Thoracic aorta (tissue), 2 donors: ENCODE measurements around the gene COL25A1. TPM values are rescaled to one million over a fixed set of nuclear protein-coding genes. Genes with fewer than 3 reads are reported as not detected.

Source experiments
- ATAC-seq: fragments of 150-250 bp; one replicate; pipeline ENCODE4 v1.8.0; 2017; ENCODE audit warnings: low read depth; ENCODE audit not compliant: insufficient number of reproducible peaks, low FRiP score
- DNase-seq: peaks from one replicate; pipeline ENCODE4 v3.0.0-alpha.2; 2020; ENCODE audit warnings: low spot score
- H3K27ac ChIP-seq, 2 donors: fragments of 200-600 bp; sonication (generic); 1 replicate in 1 of 2; 2 replicates in 1 of 2; pipeline ENCODE4 v1.5.1; 2016; ENCODE audit warnings: mild to moderate bottlenecking in 2 of 2, moderate library complexity in 2 of 2
- H3K27me3 ChIP-seq: fragments of 200-600 bp; sonication (generic); replicated peaks from 2 replicates; pipeline ENCODE4 v1.6.0; 2016; ENCODE audit warnings: mild to moderate bottlenecking; ENCODE audit not compliant: insufficient read depth
- H3K36me3 ChIP-seq: fragments of 200-600 bp; sonication (generic); one replicate; pipeline ENCODE4 v1.5.1; 2016
- H3K4me1 ChIP-seq, 2 donors: fragments of 200-600 bp; sonication (generic); 1 replicate in 1 of 2; 2 replicates in 1 of 2; pipeline versions ENCODE4 v1.5.1 to v1.6.0; 2016; ENCODE audit warnings: low read depth in 2 of 2, mild to moderate bottlenecking in 1 of 2; ENCODE audit not compliant: control insufficient read depth in 1 of 2
- H3K4me3 ChIP-seq: fragments of 200-600 bp; sonication (generic); 2 replicates; pipeline ENCODE4 v1.5.1; 2016; ENCODE audit warnings: mild to moderate bottlenecking
- H3K9me3 ChIP-seq: fragments of 200-600 bp; sonication (generic); 2 replicates; pipeline ENCODE4 v1.5.1; 2016
- total RNA-seq, 2 donors: library from RNA; depleted of rRNA; stranded (reverse); fragments of >200 nt; gene quantifications; one replicate each; pipeline versions ENCODE4 v1.1.0 to v1.2.3, GENCODE V29; 2016
- TF ChIP-seq, protein P1 (sequence below): fragments of 200-600 bp; sonication (generic); IDR thresholded peaks from one replicate; pipeline ENCODE4 v1.5.1; 2019; ENCODE audit warnings: antibody characterized with exemption

COL25A1 gene
- total RNA-seq, 2 donors from 2014 or later, result 0.42 to 0.81 TPM

DNA sequence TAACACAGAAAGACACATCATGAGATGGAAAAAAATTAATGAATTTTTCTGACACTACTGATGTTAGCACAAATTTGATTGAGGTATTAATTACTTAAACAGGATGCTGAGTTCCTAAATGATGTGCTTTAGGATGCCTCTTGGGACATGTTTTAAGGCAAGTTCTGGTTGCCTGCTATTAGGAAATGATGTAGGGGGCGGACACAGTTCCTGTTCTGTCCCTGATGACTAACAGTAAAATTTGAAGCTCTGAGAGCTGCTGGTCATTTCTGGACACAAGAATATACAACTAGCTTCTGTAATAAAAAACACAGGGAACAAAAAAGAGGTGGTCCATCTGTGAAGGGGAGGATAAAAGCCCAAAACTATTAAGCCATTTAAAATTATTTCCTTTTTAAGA lies 376.4 kb downstream of the COL25A1 start:
- TF ChIP-seq, protein P1, sequence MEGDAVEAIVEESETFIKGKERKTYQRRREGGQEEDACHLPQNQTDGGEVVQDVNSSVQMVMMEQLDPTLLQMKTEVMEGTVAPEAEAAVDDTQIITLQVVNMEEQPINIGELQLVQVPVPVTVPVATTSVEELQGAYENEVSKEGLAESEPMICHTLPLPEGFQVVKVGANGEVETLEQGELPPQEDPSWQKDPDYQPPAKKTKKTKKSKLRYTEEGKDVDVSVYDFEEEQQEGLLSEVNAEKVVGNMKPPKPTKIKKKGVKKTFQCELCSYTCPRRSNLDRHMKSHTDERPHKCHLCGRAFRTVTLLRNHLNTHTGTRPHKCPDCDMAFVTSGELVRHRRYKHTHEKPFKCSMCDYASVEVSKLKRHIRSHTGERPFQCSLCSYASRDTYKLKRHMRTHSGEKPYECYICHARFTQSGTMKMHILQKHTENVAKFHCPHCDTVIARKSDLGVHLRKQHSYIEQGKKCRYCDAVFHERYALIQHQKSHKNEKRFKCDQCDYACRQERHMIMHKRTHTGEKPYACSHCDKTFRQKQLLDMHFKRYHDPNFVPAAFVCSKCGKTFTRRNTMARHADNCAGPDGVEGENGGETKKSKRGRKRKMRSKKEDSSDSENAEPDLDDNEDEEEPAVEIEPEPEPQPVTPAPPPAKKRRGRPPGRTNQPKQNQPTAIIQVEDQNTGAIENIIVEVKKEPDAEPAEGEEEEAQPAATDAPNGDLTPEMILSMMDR, result no peak
- no peak for ATAC-seq
- H3K27me3 ChIP-seq, result no peaks in the 10 kb centered on the region
- DNase-seq, result no peak
- H3K36me3 ChIP-seq, result no peaks in the 10 kb centered on the region
- H3K9me3 ChIP-seq, result no peaks in the 10 kb centered on the region
- no peak overlapping the region for H3K4me3 ChIP-seq
- no peak overlapping the region for H3K27ac ChIP-seq
- no peaks in the 10 kb centered on the region for H3K4me1 ChIP-seq

DNA sequence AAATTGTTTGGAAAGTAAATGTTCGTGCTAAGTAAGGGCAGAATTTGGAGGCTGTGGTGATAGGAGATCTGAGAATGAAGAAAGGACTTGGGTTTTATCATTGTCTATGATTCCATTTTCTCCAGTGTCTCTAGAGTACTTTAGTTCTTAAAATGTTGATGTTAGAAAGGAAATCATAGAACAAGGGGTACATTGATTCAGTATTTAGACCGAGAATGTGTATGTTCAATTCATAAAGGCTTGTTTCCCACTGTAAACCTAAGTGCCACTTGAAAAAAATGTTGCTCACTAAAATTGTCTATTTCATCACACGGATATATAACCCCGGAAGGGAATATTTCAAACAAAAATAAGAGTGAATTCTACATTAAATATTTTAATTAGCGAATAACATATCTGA lies 380.3 kb downstream of the COL25A1 start:
- H3K27me3 ChIP-seq, result no peaks in the 10 kb centered on the region
- no peaks in the 10 kb centered on the region for H3K36me3 ChIP-seq
- H3K9me3 ChIP-seq, result no peaks in the 10 kb centered on the region
- DNase-seq (no peak), ATAC-seq (no peak)
- no peak overlapping the region for H3K27ac ChIP-seq
- TF ChIP-seq, protein P1, result no peak
- H3K4me1 ChIP-seq, result no peaks in the 10 kb centered on the region
- no peak overlapping the region for H3K4me3 ChIP-seq

DNA sequence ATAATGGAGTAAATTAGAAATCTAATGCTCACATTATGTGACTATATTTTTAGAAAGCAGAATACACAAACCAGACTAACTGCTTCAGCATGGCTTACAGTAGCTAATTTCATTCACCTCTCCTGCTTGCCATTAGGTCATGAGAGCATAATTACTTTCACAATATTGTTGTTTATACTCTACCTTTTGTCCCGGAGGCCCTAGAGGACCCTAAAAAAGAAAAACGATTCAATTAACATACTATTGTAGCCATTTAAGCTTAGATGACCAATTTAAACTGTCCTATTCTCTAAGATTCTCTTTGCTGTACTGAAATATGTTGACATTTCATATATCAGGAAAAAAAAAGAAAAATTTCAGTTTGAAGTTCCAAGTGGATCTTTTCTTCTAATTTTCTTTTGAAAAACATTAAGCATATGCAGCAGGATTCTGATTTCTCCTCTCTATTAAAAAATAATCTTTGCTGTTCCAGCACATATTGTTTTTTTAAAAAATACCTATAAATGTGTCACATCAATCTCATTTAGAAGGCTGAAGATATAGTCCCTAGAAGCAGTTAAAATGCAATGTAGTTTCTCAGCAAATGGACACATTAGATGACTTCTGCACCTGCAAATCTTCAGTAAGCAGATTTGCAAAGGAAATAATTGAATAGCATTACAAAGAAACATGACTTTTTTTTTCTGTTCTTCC lies 381.9 kb downstream of the COL25A1 start:
- H3K9me3 ChIP-seq, result no peaks in the 10 kb centered on the region
- no peak overlapping the region for H3K4me3 ChIP-seq
- no peaks in the 10 kb centered on the region for H3K36me3 ChIP-seq
- TF ChIP-seq, protein P1, result no peak
- H3K4me1 ChIP-seq, result no peaks in the 10 kb centered on the region
- H3K27ac ChIP-seq, result no peak overlapping the region
- H3K27me3 ChIP-seq, result no peaks in the 10 kb centered on the region
- ATAC-seq, result no peak
- DNase-seq, result no peak

DNA sequence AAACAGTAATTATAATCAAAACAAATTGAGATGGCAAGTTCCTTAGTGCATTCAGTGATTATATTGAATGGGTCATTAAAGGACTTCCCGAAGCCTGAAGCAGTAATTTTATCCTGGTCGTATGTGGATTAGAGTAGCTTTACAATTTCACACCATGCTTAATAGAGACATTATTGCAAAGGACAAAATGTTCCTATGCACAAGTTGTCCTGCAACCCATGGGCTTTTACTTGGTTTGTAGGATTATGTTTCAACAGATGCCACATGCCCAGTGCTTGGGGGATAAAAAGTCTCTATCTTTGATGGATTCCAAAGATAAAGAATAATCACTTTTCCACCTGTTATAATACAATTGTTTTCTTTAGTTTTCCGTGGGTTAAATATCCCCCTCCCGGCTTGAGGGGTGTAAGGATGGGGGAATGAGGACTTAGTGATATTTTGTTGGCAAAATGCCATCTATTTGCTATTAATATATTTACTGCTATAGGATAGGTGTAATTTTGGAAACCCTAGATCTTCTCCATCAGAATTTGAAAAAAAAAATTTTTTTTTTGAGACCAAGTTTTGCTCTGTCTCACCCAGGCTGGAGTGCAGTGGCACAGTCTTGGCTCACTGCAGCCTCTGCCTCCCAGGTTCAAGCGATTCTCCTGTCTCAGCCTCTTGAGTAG lies 383.1 kb downstream of the COL25A1 start:
- H3K27me3 ChIP-seq, result no peaks in the 10 kb centered on the region
- H3K9me3 ChIP-seq, result no peaks in the 10 kb centered on the region
- H3K36me3 ChIP-seq, result no peaks in the 10 kb centered on the region
- DNase-seq (no peak), ATAC-seq (no peak)
- H3K4me3 ChIP-seq, result no peak overlapping the region
- H3K4me1 ChIP-seq, result no peaks in the 10 kb centered on the region
- H3K27ac ChIP-seq, result no peak overlapping the region
- TF ChIP-seq, protein P1, result no peak

DNA sequence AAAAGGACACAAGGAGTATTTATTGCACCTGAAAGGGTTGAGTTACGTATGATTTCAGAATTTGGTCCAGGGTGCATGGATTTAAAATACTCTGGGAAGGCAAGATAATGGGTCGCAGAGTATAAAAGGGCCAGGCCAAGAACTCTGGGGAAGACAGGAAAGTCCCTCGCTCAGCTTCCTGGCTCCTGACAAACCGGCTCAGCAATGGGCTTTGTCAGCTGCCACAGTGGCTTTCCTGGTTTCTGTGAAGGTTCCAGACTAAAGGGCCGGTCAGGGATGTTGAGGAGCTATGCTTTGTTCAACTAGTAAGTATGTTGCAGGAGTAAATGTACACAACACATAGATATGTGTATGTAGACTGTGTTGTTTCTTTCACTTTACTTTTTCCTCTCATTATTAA lies 385.2 kb downstream of the COL25A1 start:
- Histone ChIP-seq H3K4me1 (no peaks in the 10 kb centered on the region), H3K4me3 (no peak overlapping the region), H3K27me3 (no peaks in the 10 kb centered on the region), H3K9me3 (no peaks in the 10 kb centered on the region), H3K36me3 (no peaks in the 10 kb centered on the region), H3K27ac (no peak overlapping the region)
- TF ChIP-seq, protein P1, result no peak
- no peak for DNase-seq
- no peak for ATAC-seq
